MCF 10A (cell line): ENCODE measurements around the gene ADARB2. TPM values are rescaled to one million over a fixed set of nuclear protein-coding genes. Genes with fewer than 3 reads are reported as not detected.

Experiments used
- BruUV-seq: library from RNA; stranded (reverse); fragments of 400-500 nt; replicated peaks from 2 replicates; lab custom pipeline; 2021; lab: Mats Ljungman, UMichigan
- CTCF ChIA-PET: fragments of 300-600 bp; sonication (Branson Sonifier 250); formaldehyde crosslinking; extraction: SDS; loops from one replicate; lab custom pipeline; 2021; ENCODE audit warnings: antibody characterized with exemption, inconsistent platforms; lab: Yijun Ruan, JAX
- POLR2A ChIA-PET: fragments of 300-600, 350-650 bp; sonication (Branson Sonifier 250); formaldehyde crosslinking; extraction: SDS; loops from one replicate; lab custom pipeline; 2020; ENCODE audit warnings: antibody characterized with exemption, inconsistent platforms; lab: Yijun Ruan, JAX
- DNase-seq: peaks from one replicate; pipeline ENCODE4 v3.0.0-alpha.2; 2018; ENCODE audit not compliant: unreplicated experiment
- H3K27ac Mint-ChIP-seq: one replicate; pipeline ENCODE4 v1.8.0; 2022; ENCODE audit warnings: mild to moderate bottlenecking, low read depth, mixed read lengths; ENCODE audit not compliant: unreplicated experiment
- H3K27me3 Mint-ChIP-seq: one replicate; pipeline ENCODE4 v1.8.0; 2022; ENCODE audit warnings: mixed read lengths; ENCODE audit not compliant: insufficient read depth, unreplicated experiment
- H3K36me3 Mint-ChIP-seq: one replicate; pipeline ENCODE4 v1.8.0; 2022; ENCODE audit warnings: mild to moderate bottlenecking, moderate library complexity, mixed read lengths; ENCODE audit not compliant: insufficient read depth, unreplicated experiment
- H3K4me1 Mint-ChIP-seq: one replicate; pipeline ENCODE4 v1.8.0; 2022; ENCODE audit warnings: mixed read lengths; ENCODE audit not compliant: insufficient read depth, unreplicated experiment
- H3K4me3 Mint-ChIP-seq: one replicate; pipeline ENCODE4 v1.8.0; 2022; ENCODE audit warnings: mild to moderate bottlenecking, moderate library complexity, mixed read lengths; ENCODE audit not compliant: unreplicated experiment
- H3K9me3 Mint-ChIP-seq: one replicate; pipeline ENCODE4 v1.8.0; 2022; ENCODE audit warnings: mixed read lengths; ENCODE audit not compliant: unreplicated experiment
- intact Hi-C: fragments of 100-400 bp; cut with micrococcal nuclease; formaldehyde crosslinking; loops from 2 replicates; pipeline ENCODE4 v1.14.1; 2022
- total RNA-seq: library from RNA; stranded (reverse); gene quantifications from 2 replicates; pipeline ENCODE4 v1.2.3, GENCODE V29; 2022
- TF ChIP-seq, protein P1 (sequence below): fragments of 200-600 bp; IDR thresholded peaks from one replicate; pipeline ENCODE4 v1.8.0; 2022; ENCODE audit warnings: antibody characterized with exemption, mild to moderate bottlenecking; ENCODE audit not compliant: unreplicated experiment

Gene ADARB2
- total RNA-seq, 1 experiment from 2014 or later: 0.96 TPM

DNA sequence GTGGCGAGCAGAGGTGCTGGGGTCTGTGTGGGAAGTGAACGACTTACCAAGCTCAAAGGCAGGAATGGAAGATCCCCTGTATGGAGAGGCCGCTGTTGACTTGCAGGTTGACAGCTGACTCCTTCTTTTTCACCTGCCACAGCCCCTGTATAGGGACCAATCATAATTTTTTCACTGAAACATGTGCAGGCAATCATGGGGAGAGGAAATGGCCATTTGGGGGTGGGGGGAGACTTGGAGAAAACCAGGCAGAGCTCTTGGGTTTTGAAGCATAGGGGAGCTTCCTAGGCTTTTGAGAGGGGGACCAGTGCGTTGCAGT, 579.8 kb downstream of the ADARB2 start:
- no peaks in the 10 kb centered on the region for H3K4me1 Mint-ChIP-seq
- POLR2A ChIA-PET: no interaction called here
- peaks cover 20% of the 10 kb centered on the region for H3K27me3 Mint-ChIP-seq
- intact Hi-C loops: no loop called here
- CTCF ChIA-PET: no interaction called here
- DNase-seq: no peak
- no peaks in the 10 kb centered on the region for H3K36me3 Mint-ChIP-seq
- H3K4me3 Mint-ChIP-seq: no peak overlapping the region
- BruUV-seq: no TSS peak
- TF ChIP-seq, protein P1, sequence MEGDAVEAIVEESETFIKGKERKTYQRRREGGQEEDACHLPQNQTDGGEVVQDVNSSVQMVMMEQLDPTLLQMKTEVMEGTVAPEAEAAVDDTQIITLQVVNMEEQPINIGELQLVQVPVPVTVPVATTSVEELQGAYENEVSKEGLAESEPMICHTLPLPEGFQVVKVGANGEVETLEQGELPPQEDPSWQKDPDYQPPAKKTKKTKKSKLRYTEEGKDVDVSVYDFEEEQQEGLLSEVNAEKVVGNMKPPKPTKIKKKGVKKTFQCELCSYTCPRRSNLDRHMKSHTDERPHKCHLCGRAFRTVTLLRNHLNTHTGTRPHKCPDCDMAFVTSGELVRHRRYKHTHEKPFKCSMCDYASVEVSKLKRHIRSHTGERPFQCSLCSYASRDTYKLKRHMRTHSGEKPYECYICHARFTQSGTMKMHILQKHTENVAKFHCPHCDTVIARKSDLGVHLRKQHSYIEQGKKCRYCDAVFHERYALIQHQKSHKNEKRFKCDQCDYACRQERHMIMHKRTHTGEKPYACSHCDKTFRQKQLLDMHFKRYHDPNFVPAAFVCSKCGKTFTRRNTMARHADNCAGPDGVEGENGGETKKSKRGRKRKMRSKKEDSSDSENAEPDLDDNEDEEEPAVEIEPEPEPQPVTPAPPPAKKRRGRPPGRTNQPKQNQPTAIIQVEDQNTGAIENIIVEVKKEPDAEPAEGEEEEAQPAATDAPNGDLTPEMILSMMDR: no peak
- H3K27ac Mint-ChIP-seq: no peak overlapping the region
- no peaks in the 10 kb centered on the region for H3K9me3 Mint-ChIP-seq

DNA sequence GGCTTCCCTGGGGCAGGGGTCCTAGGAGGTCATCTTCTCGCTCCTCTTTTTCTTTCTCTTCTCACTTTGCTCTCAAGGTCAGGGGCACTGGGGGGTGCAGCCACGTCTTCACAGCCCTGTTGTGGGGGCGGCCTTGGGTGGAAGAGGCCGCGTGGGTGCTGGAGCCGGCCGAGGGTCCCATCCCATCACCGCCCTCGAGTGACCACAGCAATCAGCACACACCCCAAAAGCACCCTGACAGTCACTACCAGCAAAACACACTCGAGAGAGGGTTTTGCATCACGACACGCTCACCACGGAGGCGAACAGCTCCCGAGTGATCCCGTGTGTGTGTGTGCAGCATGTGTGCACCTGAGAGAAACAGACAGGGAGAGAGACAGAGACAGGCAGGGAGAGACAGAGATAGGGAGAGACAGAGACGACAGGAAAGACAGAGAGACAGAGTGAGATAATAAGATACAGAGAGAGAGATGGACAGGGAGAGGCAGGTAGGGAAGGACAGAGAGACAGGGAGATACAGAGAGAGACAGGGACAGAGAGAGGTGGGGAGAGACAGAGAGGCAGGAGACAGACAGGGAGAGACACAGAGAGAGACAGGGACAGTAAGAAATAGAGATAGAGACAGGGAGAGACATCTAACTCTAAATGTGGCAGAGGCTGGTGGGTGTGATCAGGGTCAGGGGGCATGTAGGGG, 580.3 kb downstream of the ADARB2 start:
- no peak overlapping the region for H3K4me3 Mint-ChIP-seq
- TF ChIP-seq, protein P1: no peak
- H3K27me3 Mint-ChIP-seq: peaks cover 20% of the 10 kb centered on the region
- ChIA-PET CTCF (no interaction called here), POLR2A (no interaction called here)
- BruUV-seq: no TSS peak
- H3K36me3 Mint-ChIP-seq: no peaks in the 10 kb centered on the region
- no peak overlapping the region for H3K27ac Mint-ChIP-seq
- no peak for DNase-seq
- H3K9me3 Mint-ChIP-seq: no peaks in the 10 kb centered on the region
- H3K4me1 Mint-ChIP-seq: no peaks in the 10 kb centered on the region
- intact Hi-C loops: no loop called here

DNA sequence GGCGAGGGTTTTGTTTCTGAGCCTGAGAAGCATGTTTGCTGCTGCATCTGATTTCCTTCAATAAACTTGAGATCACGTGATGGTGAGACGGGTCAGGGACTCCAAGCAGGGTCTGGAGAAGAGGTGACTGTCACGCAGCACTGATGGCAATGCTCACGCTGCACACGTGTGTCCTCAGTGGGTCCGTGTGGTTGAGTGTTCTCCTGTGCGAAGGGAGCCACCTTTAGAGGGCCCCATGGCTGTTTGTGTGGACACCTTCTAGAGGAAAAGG, 580.8 kb downstream of the ADARB2 start:
- POLR2A ChIA-PET: no interaction called here
- H3K9me3 Mint-ChIP-seq: no peaks in the 10 kb centered on the region
- CTCF ChIA-PET: no interaction called here
- DNase-seq: no peak
- no peak overlapping the region for H3K27ac Mint-ChIP-seq
- intact Hi-C loops: no loop called here
- no peaks in the 10 kb centered on the region for H3K4me1 Mint-ChIP-seq
- H3K36me3 Mint-ChIP-seq: no peaks in the 10 kb centered on the region
- H3K27me3 Mint-ChIP-seq: peaks cover 20% of the 10 kb centered on the region
- TF ChIP-seq, protein P1: no peak
- H3K4me3 Mint-ChIP-seq: no peak overlapping the region
- BruUV-seq: no TSS peak

DNA sequence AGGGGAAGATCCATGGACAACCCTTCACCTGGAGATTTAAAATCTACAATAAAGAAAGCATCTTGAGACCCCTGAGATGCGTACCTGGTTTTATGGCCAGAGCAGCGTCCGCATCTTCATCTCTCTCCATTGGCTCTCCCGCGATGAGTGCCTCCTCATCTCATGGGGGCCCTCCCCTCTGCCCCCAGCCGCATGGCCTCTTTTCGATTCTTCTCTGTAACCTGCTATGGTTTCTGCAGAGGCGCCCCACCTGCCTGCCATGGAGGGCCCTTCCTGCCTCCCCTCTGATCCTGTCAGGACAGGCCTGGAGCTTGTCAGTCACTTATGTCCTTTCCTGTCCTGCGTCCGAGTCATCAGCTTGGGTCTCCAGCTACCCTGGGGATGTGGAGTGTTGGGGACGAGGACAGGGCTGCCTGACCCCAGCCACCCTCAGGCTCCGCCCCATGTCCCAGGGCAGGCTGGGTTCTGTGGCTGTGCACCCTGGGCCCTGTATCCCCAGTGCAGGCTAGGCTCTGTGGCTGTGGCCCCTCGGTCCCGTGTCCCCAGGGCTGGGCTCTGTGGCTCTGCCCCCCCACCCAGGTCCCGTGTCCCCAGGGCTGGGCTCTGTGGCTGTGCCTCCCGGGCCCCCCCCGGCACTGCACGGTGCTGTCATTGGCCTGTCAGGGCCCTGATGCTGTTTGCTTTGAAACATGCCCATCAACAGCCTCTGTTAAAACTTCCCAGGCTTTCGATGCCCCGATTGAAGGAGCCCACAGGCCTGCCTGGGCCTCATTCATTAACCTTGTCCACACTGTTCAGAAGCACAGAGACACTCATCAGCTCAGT, 581.3 kb downstream of the ADARB2 start:
- no peak for DNase-seq
- Mint-ChIP-seq H3K36me3 (no peaks in the 10 kb centered on the region), H3K4me1 (peaks cover under 1% of the 10 kb centered on the region), H3K27me3 (peaks cover 20% of the 10 kb centered on the region), H3K9me3 (no peaks in the 10 kb centered on the region), H3K27ac (no peak overlapping the region), H3K4me3 (no peak overlapping the region)
- no TSS peak for BruUV-seq
- TF ChIP-seq, protein P1: no peak
- ChIA-PET CTCF (no interaction called here), POLR2A (no interaction called here)
- intact Hi-C loops: no loop called here
